Chondrocyte (in vitro differentiated cells): ENCODE results near the gene CACNA1C. TPM values are rescaled to one million over a fixed set of nuclear protein-coding genes. Genes with fewer than 3 reads are reported as not detected.

Experiments used
- DNase-seq: peaks from one replicate; pipeline ENCODE4 v3.0.0; 2021; ENCODE audit warnings: mixed read lengths, low spot score
- H3K27ac Mint-ChIP-seq: one replicate; pipeline ENCODE4 v1.8.0; 2021; ENCODE audit warnings: mild to moderate bottlenecking, moderate library complexity, mixed read lengths; ENCODE audit not compliant: unreplicated experiment
- H3K27me3 Mint-ChIP-seq: 2 replicates; pipeline ENCODE4 v1.8.0; 2021; ENCODE audit warnings: low read depth, mixed read lengths
- H3K36me3 Mint-ChIP-seq: 2 replicates; pipeline ENCODE4 v1.8.0; 2021; ENCODE audit warnings: low read depth, mixed read lengths
- H3K4me1 Mint-ChIP-seq: 2 replicates; pipeline ENCODE4 v1.8.0; 2021; ENCODE audit warnings: low read depth, mild to moderate bottlenecking, mixed read lengths
- H3K4me3 Mint-ChIP-seq: one replicate; pipeline ENCODE4 v1.8.0; 2021; ENCODE audit warnings: mild to moderate bottlenecking, moderate library complexity, mixed read lengths; ENCODE audit not compliant: unreplicated experiment
- H3K9me3 Mint-ChIP-seq: 2 replicates; pipeline ENCODE4 v1.8.0; 2021; ENCODE audit warnings: low read depth, mixed read lengths
- CTCF ChIP-seq: fragments of 200-600 bp; sonication (generic); IDR thresholded peaks from 2 replicates; pipeline ENCODE4 v1.5.0; 2021; ENCODE audit warnings: antibody characterized with exemption, mild to moderate bottlenecking, moderate library complexity
- total RNA-seq: library from RNA; stranded (reverse); gene quantifications from 3 replicates; pipeline ENCODE4 v1.2.1, GENCODE V29; 2021

CACNA1C gene
- total RNA-seq, 1 donor from 2014 or later = 27.0 TPM

GRCh38 chr12:2378835-2379330 is 326.1 kb downstream of the CACNA1C start:
- no peak for DNase-seq
- no peak for TF ChIP-seq CTCF
- Mint-ChIP-seq H3K9me3 (no peaks in the 10 kb centered on the region), H3K4me3 (no peak overlapping the region), H3K36me3 (peaks cover 2% of the 10 kb centered on the region), H3K27me3 (no peaks in the 10 kb centered on the region), H3K4me1 (peaks cover 52% of the 10 kb centered on the region), H3K27ac (peak overlapping the region; percentile 61)

- TF ChIP-seq CTCF = no peak
- Mint-ChIP-seq H3K27me3 (no peaks in the 10 kb centered on the region), H3K4me3 (no peak overlapping the region), H3K4me1 (peaks cover 53% of the 10 kb centered on the region), H3K9me3 (no peaks in the 10 kb centered on the region), H3K36me3 (peaks cover 2% of the 10 kb centered on the region), H3K27ac (no peak overlapping the region)
- no peak for DNase-seq
Observed at GRCh38 chr12:2380946-2381345, 328.2 kb downstream of the CACNA1C start.

- peak; percentile 35 for TF ChIP-seq CTCF
- Mint-ChIP-seq H3K4me3 (no peak overlapping the region), H3K27ac (peak overlapping the region; percentile 91), H3K9me3 (no peaks in the 10 kb centered on the region), H3K27me3 (no peaks in the 10 kb centered on the region), H3K36me3 (peaks cover 2% of the 10 kb centered on the region), H3K4me1 (peaks cover 48% of the 10 kb centered on the region)
- DNase-seq = no peak
Observed at GRCh38 chr12:2382370-2383155, 329.8 kb downstream of the CACNA1C start.

GRCh38 chr12:2383325-2384028 is 330.7 kb downstream of the CACNA1C start:
- Mint-ChIP-seq H3K27ac (peak overlapping the region; percentile 91), H3K4me3 (no peak overlapping the region), H3K4me1 (peaks cover 48% of the 10 kb centered on the region), H3K36me3 (peaks cover 2% of the 10 kb centered on the region), H3K9me3 (no peaks in the 10 kb centered on the region), H3K27me3 (no peaks in the 10 kb centered on the region)
- no peak for DNase-seq
- TF ChIP-seq CTCF = no peak

GRCh38 chr12:2384029-2384386 is 331.2 kb downstream of the CACNA1C start:
- Mint-ChIP-seq H3K27ac (peak overlapping the region; percentile 91), H3K9me3 (no peaks in the 10 kb centered on the region), H3K36me3 (peaks cover 2% of the 10 kb centered on the region), H3K27me3 (no peaks in the 10 kb centered on the region), H3K4me3 (no peak overlapping the region), H3K4me1 (peaks cover 45% of the 10 kb centered on the region)
- no peak for DNase-seq
- no peak for TF ChIP-seq CTCF
